ENCODE data around the gene METRNL.
"Not testable (repeated sequence)": the region's sequence is repeated elsewhere in the genome, so short reads cannot be mapped to it uniquely, and the experiment has no call there.

METRNL gene

DNA sequence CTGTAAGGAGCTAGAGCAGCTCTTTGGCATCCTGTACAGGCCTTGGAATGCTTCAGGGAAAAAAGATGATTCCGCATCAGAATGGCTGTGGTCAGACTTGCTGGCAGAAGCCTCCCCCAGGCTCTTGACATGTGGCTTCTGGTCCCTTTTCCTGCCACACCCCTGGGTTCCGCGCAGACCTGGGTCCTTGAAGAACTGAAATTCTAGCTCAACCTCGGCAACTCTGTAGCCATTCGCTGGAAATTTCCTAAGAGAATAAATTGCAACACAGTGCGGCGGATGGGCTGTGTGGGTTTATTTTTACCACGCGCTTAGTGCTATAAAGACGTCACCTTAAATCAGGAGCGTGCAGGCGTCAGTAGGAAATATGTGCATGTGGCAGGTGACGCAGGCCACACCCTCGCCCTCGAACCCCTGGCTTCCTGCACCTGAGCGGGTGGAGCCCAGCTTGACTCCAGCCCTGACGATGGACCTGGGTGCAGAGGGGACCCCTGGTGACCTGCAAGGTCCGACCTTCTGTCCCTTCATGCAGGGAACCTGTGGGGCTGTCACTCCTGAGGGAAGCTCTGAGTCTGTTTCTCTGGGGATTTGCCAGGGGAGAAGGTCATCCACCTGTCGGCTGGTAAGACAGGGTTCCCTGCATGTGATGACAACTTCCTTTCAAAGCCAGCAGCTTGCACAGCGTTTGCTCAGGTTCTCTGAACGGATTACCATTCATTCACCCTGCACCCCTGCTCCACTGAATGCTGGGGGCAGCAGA lies 46.3 kb downstream of the METRNL start:
- no peak for DNase-seq

DNA sequence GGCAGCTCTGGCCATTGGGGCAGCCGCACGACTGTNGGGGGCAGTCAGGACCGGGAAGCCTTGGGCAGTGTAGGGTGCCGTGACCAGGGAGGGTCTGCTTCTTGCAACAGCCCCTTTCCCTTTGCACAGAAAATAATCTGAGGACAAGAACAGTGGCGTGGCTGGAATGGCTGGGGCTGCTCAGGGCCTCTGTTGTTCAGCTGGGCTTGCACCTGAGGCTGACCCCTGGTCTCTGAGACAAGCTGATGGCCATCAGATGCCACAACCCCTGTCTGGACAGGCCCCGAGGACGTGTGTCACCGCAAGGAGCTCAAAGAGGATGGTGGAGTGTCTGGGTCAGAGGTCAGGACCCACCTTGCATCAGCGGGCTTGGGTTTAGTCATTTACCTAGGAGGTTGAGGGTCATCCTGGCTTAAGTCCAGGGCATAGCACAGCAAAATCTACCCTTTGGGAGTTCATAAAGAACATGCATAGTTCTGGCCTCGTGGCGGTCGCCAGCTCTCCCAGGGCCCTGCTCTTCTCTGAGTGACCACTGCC lies 46.9 kb downstream of the METRNL start:
- DNase-seq: no peak

DNA sequence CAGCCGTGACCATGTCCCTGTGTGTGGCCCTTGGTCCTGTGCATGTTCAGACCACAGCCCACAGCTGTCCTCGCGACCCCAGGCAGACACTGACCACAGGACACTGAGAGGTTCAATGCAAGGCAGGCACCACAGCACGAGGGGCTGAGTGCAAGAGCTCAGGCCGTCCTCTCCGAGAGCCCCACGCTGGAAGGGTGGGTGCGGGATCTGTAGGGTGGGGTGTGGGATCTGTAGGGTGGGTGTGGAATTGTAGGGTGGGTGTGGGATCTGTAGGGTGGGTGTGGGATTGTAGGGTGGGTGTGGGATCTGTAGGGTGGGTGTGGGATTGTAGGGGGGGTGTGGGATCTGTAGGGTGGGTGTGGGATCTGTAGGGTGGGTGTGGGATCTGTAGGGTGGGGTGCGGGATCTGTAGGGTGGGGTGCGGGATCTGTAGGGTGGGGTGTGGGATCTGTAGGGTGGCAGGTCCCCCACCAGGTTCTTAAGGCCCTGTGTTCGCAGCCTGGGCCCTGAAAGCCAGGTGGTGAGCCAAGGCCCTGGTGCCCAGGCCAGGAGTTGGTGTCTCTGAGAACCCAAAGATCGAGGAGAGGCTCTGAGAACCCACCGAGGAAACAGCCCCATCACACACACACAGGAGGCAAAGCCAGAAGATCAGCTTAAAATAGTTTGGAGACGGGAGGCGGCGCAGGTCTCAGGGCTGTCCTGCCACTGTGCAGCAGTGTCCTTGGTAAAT lies 48.2 kb downstream of the METRNL start:
- no peak for DNase-seq

DNA sequence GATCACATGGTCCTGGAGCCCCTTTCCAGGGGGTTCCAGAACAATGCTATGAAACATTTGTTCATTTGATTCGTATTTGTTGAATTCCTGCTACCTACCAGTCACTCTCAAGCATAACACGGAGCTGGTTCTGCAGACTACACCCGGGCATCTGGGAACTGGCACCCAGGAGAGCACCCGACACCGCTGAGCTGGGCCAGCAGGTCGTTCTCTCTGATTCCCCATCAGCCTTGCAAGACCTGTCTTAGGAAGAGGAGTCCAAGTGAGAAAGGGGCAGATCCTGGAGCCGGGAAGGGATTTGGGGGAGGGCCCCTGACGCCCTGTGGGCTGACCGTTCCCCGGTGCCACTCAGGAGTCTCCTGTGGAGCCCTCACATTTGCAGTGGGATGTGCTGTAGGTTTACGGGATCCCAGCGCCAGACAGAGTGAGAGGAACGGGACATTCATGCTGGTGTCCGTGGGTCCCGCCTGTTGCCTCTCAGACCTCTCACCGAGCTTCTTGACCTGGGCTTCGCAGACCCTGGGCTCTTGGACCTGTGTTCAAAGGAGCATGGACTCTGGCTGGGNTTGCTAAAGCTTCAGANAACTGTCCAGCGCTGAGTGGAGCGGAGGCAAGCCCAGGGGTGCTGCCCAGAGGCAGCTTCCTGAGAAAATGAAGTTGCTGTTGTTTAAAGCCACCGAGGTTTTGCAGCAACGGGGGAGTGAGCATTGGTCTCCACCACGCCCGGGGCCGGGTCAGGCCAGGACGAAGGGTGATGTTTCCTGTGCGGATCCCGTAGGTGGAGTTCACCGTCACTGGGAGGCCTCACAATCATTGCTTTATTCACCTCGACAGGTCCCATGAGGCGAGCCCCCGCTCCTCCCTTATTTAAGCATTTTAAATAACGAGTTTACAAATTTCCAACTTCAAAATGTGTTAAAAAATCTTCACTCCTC lies 49.2 kb downstream of the METRNL start:
- no peak for DNase-seq

DNA sequence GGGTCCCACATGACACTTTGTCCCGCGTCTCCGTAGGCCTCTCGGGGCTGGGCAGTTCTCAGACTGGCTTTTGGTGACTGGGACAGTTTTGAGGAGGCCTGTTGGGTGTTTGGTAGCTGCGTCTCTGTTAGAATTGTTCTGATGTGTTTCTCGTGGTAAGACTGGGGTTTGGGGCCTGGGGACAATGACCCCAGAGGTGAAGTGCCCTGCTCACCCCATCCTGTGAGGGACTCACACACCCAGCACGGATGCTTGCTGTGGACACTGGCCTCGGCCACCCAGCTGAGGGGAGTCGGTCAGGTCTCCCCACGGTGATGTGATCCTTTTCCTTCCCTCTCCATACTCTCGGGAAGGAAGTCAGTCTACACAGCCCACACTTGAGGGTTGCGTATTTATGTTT lies 50.3 kb downstream of the METRNL start:
- no peak for DNase-seq

DNA sequence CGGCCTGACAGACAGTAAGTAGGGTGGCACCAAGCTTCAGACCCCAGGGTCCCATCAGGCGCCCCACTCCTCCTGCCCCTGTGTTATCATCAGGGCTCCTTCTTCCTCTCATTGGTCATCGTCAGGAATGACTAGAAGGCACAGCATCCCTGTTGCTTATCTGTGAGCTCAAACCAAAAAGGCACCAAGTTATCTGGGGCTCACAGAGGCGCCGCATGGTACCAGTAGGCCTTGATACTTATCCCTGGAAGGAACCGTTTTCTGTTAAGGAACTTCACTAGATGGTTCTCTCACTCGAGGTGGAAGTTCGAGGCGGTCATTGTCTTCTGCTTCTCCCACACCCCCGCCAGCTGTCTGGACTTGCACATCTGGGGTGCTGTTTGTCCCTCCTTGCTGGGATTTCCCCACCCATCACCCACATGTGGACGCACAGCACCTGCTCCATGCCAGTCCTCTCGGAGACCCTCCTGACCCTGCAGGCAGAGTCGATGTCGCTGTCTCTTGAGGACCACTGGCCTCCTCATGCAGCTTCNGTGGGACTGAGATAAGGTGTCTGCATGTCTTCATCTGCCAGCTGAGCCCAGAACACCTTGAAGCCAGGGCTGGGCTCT lies 52.1 kb downstream of the METRNL start:
- no peak for DNase-seq

DNA sequence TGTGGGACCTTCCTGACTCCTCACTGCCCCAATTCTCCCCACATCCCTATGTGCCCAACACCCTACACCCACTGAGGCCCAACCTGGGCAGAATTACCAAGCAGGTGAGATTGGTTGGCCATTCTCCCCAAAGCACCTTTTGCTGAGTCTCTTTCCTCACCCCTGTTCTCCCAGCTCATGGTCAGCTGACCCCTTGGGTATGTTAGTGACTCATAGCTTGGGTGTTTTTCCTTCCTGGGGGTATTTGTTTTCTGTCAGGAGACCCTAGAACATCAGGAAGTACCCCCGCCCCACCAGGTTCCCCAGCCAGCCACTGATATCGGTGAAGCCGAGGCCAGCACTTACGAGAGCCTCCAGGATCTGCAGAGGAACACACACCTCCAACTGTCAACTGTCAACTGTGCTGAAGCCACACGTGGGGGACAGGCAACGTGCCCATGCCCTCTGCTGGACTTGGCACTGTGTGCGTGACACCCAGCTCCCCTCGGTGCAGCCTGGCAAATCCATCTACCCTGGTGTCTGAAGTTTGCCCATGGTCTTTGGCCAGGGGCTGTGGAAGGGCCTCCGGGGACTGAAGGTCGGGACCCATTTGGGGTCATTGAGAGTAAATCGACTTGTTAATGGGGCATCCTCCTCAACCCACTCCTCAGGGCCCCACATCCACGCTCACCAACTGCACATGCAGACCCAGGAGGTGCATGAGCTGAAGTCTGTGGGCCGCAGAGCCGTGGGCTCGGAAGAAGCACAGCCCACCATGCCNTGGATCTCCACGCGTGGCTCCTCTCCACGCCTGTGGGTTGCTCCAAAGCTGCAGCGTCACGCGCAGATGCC lies 53.1 kb downstream of the METRNL start:
- no peak for DNase-seq

DNA sequence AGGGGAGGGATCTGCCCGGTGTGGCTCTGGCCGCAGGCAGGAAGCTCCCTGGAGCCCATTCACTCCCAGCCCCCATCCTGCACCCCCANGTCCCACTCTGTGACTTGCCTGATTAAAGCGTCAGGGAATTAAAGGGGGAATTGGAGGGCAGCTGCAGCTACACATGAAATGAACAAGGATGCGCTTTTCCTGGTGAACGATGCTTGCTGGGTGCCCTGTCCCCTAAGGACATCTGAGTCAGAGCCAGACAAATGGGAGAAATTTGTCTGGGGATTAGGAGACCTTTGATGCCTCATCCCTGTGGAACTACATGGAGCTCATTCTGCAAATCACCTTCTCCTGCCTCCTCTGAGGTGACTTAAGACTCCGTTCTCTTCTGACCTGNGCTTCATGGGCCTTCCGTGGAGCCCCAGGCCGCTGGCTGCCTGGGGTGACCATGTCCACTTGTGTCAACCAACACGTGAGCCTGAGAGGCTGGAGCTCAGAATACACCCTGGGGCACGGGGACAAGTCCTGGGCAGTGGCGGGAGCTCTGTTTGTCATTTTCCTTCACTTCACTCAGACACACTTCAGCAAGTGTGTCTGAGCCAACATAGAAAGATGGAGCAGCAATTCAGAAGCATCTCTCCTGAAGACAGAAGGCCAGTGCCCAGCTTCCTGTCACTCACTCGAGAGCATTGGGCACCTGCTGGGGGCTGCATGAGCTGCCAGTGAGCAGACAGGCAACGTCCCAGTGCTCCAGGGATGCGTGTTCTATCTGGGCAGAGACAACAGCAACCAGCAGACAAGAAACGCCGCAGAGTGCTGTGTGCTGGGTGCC lies 54.1 kb downstream of the METRNL start:
- no peak for DNase-seq

DNA sequence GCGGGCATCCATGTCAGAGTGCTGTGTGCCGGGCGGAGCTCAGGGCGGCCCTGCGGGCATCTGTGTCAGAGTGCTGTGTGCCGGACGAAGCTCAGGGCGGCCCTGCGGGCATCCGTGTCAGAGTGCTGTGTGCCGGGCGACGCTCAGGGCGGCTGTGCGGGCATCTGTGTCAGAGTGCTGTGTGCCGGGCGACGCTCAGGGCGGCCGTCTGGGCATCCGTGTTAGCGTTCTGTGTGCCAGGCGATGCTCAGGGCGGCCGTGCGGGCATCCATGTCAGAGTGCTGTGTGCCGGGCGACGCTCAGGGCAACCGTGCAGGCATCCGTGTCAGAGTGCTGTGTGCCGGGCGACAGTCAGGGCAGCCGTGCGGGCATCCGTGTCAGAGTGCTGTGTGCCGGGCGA lies 55.0 kb downstream of the METRNL start:
- DNase-seq: not testable (repeated sequence)

DNA sequence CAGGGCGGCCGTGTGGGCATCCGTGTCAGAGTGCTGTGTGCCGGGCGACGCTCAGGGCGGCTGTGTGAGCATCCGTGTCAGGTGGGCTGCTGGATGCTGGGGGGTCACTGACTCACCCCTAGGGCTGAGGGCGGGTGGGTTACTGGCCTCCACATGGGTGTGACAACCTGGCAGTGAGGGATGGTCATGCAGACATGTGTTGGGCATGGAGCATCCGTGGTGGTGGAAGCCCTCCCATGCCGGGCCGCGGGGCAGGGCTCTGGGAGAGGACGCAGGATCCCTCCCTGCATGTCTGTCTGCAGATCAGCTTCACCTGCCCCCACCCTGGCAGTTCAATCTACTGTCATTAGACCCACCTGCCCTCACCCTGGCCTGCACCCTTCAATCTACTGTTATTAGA lies 56.3 kb downstream of the METRNL start:
- DNase-seq: no peak

DNA sequence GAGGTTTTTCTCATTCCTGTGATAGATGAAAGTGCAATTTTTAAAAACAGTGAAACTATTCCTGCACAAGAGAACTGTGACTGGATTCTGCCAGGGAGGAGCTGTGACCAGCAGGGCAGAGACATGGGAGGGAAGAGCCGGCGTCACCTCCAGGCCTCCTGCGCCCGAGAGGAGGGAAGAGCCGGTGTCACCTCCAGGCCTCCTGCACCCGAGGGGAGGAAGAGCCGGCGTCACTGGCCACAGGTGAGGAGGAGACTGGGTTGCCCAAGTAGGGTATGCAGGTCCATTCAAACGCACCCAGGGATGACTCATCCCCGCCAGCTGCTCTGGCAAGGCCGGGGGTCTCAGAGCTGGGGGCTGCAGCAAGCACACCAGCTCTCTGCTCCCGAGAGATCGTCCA lies 56.7 kb downstream of the METRNL start:
- no peak for DNase-seq

DNA sequence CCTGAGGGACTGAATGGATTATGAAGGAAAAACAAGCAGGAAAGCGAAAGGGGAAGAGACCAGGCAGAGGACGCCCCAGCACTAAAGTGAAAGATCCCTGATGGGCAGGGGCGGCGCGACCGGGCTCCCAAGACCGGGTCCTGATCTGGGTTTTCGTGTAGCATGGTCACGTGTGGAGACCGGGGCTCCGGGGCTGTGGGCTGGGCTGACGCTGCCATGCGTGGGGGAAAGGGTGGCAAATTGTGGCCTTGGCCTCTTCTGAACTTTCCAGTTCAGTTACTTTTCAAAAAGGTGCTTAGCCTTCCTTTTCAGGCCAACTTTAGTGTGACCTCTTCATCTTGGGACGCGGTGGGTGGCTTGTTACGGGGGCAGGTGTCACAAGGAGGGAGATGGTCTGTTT lies 57.5 kb downstream of the METRNL start:
- no peak for DNase-seq

DNA sequence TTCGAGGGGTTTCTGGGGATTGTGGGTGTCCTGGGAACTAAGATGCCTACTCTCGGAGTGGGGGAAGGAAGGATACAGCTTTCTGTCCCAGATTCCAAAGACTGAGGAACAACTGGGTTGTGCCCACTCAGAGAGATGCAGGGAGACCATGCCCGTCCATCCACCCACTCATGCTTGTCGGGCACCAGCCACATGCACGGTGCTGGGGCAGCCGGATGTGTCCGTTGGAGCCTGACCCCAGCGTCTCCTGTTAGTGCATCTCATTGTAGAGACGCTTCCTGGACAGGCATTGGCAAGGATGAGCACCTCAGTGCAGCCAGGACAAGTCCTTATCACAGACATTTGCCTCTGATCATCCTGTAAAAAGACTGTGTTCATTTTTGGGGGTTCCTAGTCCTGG lies 58.1 kb downstream of the METRNL start:
- DNase-seq: no peak

DNA sequence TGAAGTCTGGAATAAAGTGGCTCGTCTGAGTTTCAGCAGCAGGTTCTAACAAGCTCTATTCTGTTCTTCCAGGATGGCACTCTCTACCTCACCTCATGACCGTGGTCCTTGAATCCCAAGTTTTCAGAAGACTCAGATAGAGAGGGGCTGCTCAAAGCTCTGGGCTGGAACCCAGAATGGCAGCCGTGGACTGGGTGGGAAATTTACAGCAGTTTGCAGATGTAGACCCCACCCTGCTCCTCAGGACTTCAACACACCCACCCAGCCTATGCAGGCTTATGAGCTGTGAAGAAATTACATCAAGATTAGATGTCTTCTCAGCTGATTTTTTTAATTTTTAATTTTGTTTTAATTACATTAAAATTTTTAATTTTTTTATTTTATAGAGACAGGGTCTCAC lies 59.4 kb downstream of the METRNL start:
- DNase-seq: no peak

DNA sequence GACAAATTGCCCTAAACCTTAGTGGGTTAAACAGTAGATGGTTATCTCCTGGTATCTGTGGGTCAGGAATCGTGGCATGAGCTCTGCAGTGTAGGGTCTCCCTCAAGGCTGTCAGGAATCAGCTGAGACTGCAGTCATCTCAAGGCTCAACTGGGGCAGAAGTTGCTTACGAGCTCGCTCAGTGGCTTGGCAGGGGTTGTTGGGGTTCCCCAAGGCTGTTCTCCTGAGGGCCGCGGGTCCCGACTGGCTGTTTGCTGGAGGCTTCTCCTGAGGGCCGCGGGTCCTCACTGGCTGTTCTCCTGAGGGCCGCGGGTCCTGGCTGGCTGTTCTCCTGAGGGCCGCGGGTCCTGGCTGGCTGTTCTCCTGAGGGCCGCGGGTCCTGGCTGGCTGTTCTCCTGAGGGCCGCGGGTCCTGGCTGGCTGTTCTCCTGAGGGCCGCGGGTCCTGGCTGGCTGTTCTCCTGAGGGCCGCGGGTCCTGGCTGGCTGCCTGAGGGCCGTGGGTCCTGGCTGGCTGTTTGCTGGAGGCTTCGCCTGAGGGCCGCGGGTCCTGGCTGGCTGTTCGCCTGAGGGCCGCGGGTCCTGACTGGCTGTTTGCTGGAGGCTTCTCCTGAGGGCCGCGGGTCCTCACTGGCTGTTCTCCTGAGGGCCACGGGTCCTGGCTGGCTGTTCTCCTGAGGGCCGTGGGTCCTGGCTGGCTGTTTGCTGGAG lies 60.3 kb downstream of the METRNL start:
- DNase-seq: not testable (repeated sequence)

DNA sequence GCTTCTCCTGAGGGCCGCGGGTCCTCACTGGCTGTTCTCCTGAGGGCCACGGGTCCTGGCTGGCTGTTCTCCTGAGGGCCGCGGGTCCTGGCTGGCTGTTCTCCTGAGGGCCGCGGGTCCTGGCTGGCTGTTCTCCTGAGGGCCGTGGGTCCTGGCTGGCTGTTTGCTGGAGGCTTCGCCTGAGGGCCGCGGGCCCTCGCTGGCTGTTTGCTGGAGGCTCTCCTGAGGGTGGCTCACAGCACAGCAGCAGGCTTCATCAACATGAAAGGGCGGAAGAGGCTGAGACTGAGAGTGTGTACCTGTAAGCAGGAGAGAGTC lies 60.8 kb downstream of the METRNL start:
- not testable (repeated sequence) for DNase-seq

DNA sequence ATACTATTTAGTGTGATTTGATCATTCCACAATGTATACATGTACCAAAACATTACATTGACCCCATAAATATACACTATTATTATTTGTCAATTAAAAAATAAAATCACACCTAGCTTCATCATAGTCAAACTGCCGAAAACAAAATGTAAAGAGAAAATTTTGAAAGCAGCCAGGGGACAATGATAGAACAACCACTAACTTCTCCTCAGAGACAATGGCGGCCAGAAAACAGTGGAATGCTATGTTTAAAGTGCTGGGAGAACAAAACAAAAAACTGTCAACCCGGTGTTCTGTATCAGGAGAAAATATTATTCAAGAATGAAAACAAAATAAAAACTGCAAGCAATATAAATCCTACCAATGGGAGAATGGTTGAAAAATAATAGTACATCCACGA lies 63.2 kb downstream of the METRNL start:
- DNase-seq: no peak

DNA sequence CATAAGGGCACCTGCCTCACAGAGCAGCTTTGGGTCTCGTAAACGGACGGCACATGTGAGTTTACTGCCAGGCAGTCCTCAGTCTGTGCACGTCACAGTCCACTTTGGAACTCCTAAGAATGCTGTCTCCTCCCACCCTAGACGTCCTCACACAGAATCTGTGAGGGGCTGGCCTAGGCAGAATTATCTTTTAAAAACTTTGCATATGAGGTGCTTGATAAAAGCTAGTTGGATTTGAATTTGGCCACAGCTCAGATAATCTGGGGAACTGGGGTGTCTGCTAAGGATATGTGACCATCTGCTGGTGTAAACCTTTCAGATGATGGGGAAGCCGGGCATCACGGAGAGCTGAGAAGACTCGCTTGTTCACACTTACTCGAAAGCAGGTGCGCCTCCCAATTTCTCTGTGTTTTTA lies 64.4 kb downstream of the METRNL start:
- no peak for DNase-seq

All from NCI-H1436 (cell line).